A673 (cell line): ENCODE measurements around the gene PCED1B. TPM values are rescaled to one million over a fixed set of nuclear protein-coding genes. Genes with fewer than 3 reads are reported as not detected.

ENCODE experiments used
- BruUV-seq: library from RNA; stranded (reverse); fragments of 400-500 nt; replicated peaks from 2 replicates; lab custom pipeline; 2021; lab: Mats Ljungman, UMichigan
- CTCF ChIA-PET: fragments of 300-600 bp; sonication (Branson Sonifier 250); formaldehyde crosslinking; loops from one replicate; lab custom pipeline; 2022; ENCODE audit warnings: antibody characterized with exemption; lab: Charles Lee
- POLR2A ChIA-PET: fragments of 300-600 bp; sonication (Branson Sonifier 250); formaldehyde crosslinking; loops from one replicate; lab custom pipeline; 2022; ENCODE audit warnings: antibody characterized with exemption; ENCODE audit not compliant: low non-redundant PET; lab: Charles Lee
- DNase-seq: peaks from one replicate; pipeline ENCODE4 v3.0.0-alpha.2; 2015; ENCODE audit warnings: low spot score
- H3K27ac ChIP-seq: fragments of 200-600 bp; sonication (generic); 2 replicates; pipeline ENCODE4 v1.5.1; 2016; ENCODE audit warnings: mixed run types, low read depth, mild to moderate bottlenecking, mixed read lengths, antibody characterized with exemption, low read length; ENCODE audit not compliant: poor library complexity, severe bottlenecking
- H3K27me3 ChIP-seq: fragments of 200-600 bp; sonication (generic); replicated peaks from 2 replicates; pipeline ENCODE4 v1.6.1; 2017; ENCODE audit warnings: mixed run types, low read depth, mild to moderate bottlenecking, mixed read lengths, antibody characterized with exemption, low read length; ENCODE audit not compliant: insufficient read depth, poor library complexity
- H3K36me3 ChIP-seq: fragments of 200-600 bp; sonication (generic); 2 replicates; pipeline ENCODE4 v1.6.1; 2016; ENCODE audit warnings: mixed run types, mild to moderate bottlenecking, mixed read lengths, antibody characterized with exemption, low read length; ENCODE audit not compliant: insufficient read depth, poor library complexity, severe bottlenecking
- H3K4me1 ChIP-seq: fragments of 200-600 bp; sonication (generic); 2 replicates; pipeline ENCODE4 v1.6.1; 2017; ENCODE audit warnings: mixed run types, mild to moderate bottlenecking, mixed read lengths, antibody characterized with exemption, low read length; ENCODE audit not compliant: insufficient read depth, poor library complexity, severe bottlenecking
- H3K4me3 ChIP-seq: fragments of 200-600 bp; sonication (generic); 2 replicates; pipeline ENCODE4 v1.5.1; 2016; ENCODE audit warnings: low read depth, mixed run types, mild to moderate bottlenecking, mixed read lengths, low read length; ENCODE audit not compliant: poor library complexity, severe bottlenecking
- H3K9me3 ChIP-seq: fragments of 200-600 bp; sonication (generic); 2 replicates; pipeline ENCODE4 v1.6.1; 2016; ENCODE audit warnings: mixed run types, low read depth, mild to moderate bottlenecking, mixed read lengths, antibody characterized with exemption, low read length; ENCODE audit not compliant: poor library complexity, severe bottlenecking
- CTCF ChIP-seq: fragments of 300-800, 200-600 bp; sonication (generic); conservative IDR thresholded peaks from 2 replicates; pipeline ENCODE4 v1.5.1; 2017; ENCODE audit warnings: low read depth, mild to moderate bottlenecking, antibody characterized with exemption, low read length, moderate library complexity, mixed read lengths
- EZH2 ChIP-seq: fragments of 200-600 bp; sonication (generic); IDR thresholded peaks from 2 replicates; pipeline ENCODE4 v1.6.1; 2017; ENCODE audit warnings: borderline replicate concordance, low read depth, mild to moderate bottlenecking, mixed read lengths, antibody characterized with exemption, low read length; ENCODE audit not compliant: poor library complexity, severe bottlenecking
- intact Hi-C: fragments of 100-400 bp; cut with micrococcal nuclease; formaldehyde crosslinking; loops from one replicate; pipeline ENCODE4 v1.10.0; 2022; ENCODE audit not compliant: unreplicated experiment
- total RNA-seq: library from RNA; stranded (reverse); gene quantifications from 2 replicates; pipeline ENCODE4 v1.2.3, GENCODE V29; 2021

The PCED1B gene
- total RNA-seq, 1 experiment from 2014 or later, result 3.1 TPM

GRCh38 chr12:47032644-47033043, 46.8 kb upstream of the PCED1B start:
- peak; percentile 78 for DNase-seq
- intact Hi-C loops, result loop anchor here (2.0 to 10.0 kb wide), 4 partner anchors 40 to 655 kb away; no protein-coding TSS in a partner anchor
- ChIA-PET POLR2A (interaction anchor here (0.6 to 1.0 kb wide), 2 partner anchors 363 to 365 kb away, joined by 3 to 4 read pairs; no protein-coding TSS in a partner anchor), CTCF (interaction anchor here (0.9 to 3.2 kb wide), 9 partner anchors 11 to 806 kb away, joined by 3 to 80 read pairs (median 4); partner anchors contain the start of genes AMIGO2 and PCED1B)
- TF ChIP-seq CTCF (peak; percentile 71), EZH2 (no peak)
- no peak overlapping the region for H3K4me3 ChIP-seq
- no peak overlapping the region for H3K27ac ChIP-seq
- H3K9me3 ChIP-seq, result no peaks in the 10 kb centered on the region
- no peaks in the 10 kb centered on the region for H3K4me1 ChIP-seq
- no peaks in the 10 kb centered on the region for H3K27me3 ChIP-seq
- no peaks in the 10 kb centered on the region for H3K36me3 ChIP-seq
- BruUV-seq, result no TSS peak

- POLR2A ChIA-PET, result interaction anchor here (0.6 kb wide), 1 partner anchor 363 kb away, joined by 3 read pairs; no protein-coding TSS in a partner anchor
- Histone ChIP-seq H3K4me3 (no peak overlapping the region), H3K9me3 (no peaks in the 10 kb centered on the region), H3K4me1 (no peaks in the 10 kb centered on the region), H3K27me3 (no peaks in the 10 kb centered on the region), H3K27ac (no peak overlapping the region), H3K36me3 (no peaks in the 10 kb centered on the region)
- no peak for DNase-seq
- intact Hi-C loops, result loop anchor here (2.0 to 10.0 kb wide), 4 partner anchors 39 to 654 kb away; no protein-coding TSS in a partner anchor
- no TSS peak for BruUV-seq
- CTCF ChIA-PET, result interaction anchor here (0.9 to 3.2 kb wide), 9 partner anchors 12 to 805 kb away, joined by 3 to 80 read pairs (median 4); partner anchors contain the start of genes AMIGO2 and PCED1B
- TF ChIP-seq EZH2 (no peak), CTCF (no peak)
These were observed 46.3 kb upstream of the PCED1B start for GRCh38 chr12:47033081-47033480.

GRCh38 chr12:47033789-47034555, 45.4 kb upstream of the PCED1B start:
- CTCF ChIA-PET, result interaction anchor here (3.2 kb wide), 1 partner anchor 364 kb away, joined by 80 read pairs; no protein-coding TSS in a partner anchor
- H3K36me3 ChIP-seq, result no peaks in the 10 kb centered on the region
- no peaks in the 10 kb centered on the region for H3K27me3 ChIP-seq
- H3K27ac ChIP-seq, result no peak overlapping the region
- BruUV-seq, result no TSS peak
- no peaks in the 10 kb centered on the region for H3K4me1 ChIP-seq
- POLR2A ChIA-PET, result no interaction called here
- intact Hi-C loops, result loop anchor here (2.0 to 10.0 kb wide), 5 partner anchors 38 to 653 kb away; no protein-coding TSS in a partner anchor
- no peak for TF ChIP-seq EZH2
- no peak for TF ChIP-seq CTCF
- H3K9me3 ChIP-seq, result no peaks in the 10 kb centered on the region
- no peak overlapping the region for H3K4me3 ChIP-seq
- DNase-seq, result no peak
